ENCODE measurements around the gene BRWD1. TPM values are rescaled to one million over a fixed set of nuclear protein-coding genes. Genes with fewer than 3 reads are reported as not detected.
A peak's percentile ranks its signal among the peaks of the same experiment; 100 is the strongest.

Gene BRWD1
- total RNA-seq, 1 donor from 2014 or later: 43.8 TPM

- Mint-ChIP-seq H3K27ac (ENCODE audit: unreplicated experiment) (no peak overlapping the region), H3K36me3 (ENCODE audit: low read depth, unreplicated experiment) (peaks cover 9% of the 10 kb centered on the region), H3K9me3 (ENCODE audit: unreplicated experiment) (no peaks in the 10 kb centered on the region), H3K4me1 (ENCODE audit: unreplicated experiment) (peaks cover 8% of the 10 kb centered on the region), H3K4me3 (ENCODE audit: unreplicated experiment) (no peak overlapping the region), H3K27me3 (ENCODE audit: unreplicated experiment) (peaks cover 8% of the 10 kb centered on the region)
- TF ChIP-seq CTCF (IDR thresholded peaks at IDR 0.05; ENCODE audit: unreplicated experiment): no peak
- DNase-seq (ENCODE audit: low spot score): no peak
These were observed 126.3 kb downstream of the BRWD1 start for GRCh38 chr21:39187141-39187540.

- TF ChIP-seq CTCF (IDR thresholded peaks at IDR 0.05; ENCODE audit: unreplicated experiment): no peak
- Mint-ChIP-seq H3K27me3 (ENCODE audit: unreplicated experiment) (peaks cover 8% of the 10 kb centered on the region), H3K4me1 (ENCODE audit: unreplicated experiment) (peaks cover 11% of the 10 kb centered on the region), H3K36me3 (ENCODE audit: low read depth, unreplicated experiment) (peaks cover 9% of the 10 kb centered on the region), H3K9me3 (ENCODE audit: unreplicated experiment) (no peaks in the 10 kb centered on the region), H3K4me3 (ENCODE audit: unreplicated experiment) (no peak overlapping the region), H3K27ac (ENCODE audit: unreplicated experiment) (no peak overlapping the region)
- no peak for DNase-seq (ENCODE audit: low spot score)
These were observed 126.8 kb downstream of the BRWD1 start for GRCh38 chr21:39186676-39187075.

GRCh38 chr21:39185157-39185556 is 128.3 kb downstream of the BRWD1 start:
- H3K27me3 Mint-ChIP-seq (ENCODE audit: unreplicated experiment): peaks cover 8% of the 10 kb centered on the region
- H3K9me3 Mint-ChIP-seq (ENCODE audit: unreplicated experiment): no peaks in the 10 kb centered on the region
- peaks cover 9% of the 10 kb centered on the region for H3K36me3 Mint-ChIP-seq (ENCODE audit: low read depth, unreplicated experiment)
- peaks cover 13% of the 10 kb centered on the region for H3K4me1 Mint-ChIP-seq (ENCODE audit: unreplicated experiment)
- H3K27ac Mint-ChIP-seq (ENCODE audit: unreplicated experiment): no peak overlapping the region
- no peak for DNase-seq (ENCODE audit: low spot score)
- no peak overlapping the region for H3K4me3 Mint-ChIP-seq (ENCODE audit: unreplicated experiment)
- no peak for TF ChIP-seq CTCF (IDR thresholded peaks at IDR 0.05; ENCODE audit: unreplicated experiment)

GRCh38 chr21:39184050-39184980 is 129.1 kb downstream of the BRWD1 start:
- no peaks in the 10 kb centered on the region for H3K9me3 Mint-ChIP-seq (ENCODE audit: unreplicated experiment)
- no peak for TF ChIP-seq CTCF (IDR thresholded peaks at IDR 0.05; ENCODE audit: unreplicated experiment)
- peaks cover 13% of the 10 kb centered on the region for H3K4me1 Mint-ChIP-seq (ENCODE audit: unreplicated experiment)

More at GRCh38 chr21:39184050-39184980, 129.1 kb downstream of the BRWD1 start:
- H3K27ac Mint-ChIP-seq (ENCODE audit: unreplicated experiment): peak overlapping the region; percentile 93
- peaks cover 11% of the 10 kb centered on the region for H3K36me3 Mint-ChIP-seq (ENCODE audit: low read depth, unreplicated experiment)
- DNase-seq (ENCODE audit: low spot score): no peak
- peaks cover 8% of the 10 kb centered on the region for H3K27me3 Mint-ChIP-seq (ENCODE audit: unreplicated experiment)
- H3K4me3 Mint-ChIP-seq (ENCODE audit: unreplicated experiment): peak overlapping the region; percentile 99
